Dendritic cell treated with granulocyte-macrophage colony-stimulating factor and Interleukin-4, amounts not matched to agents 40 ng/mL and 50 ng/mL, for 4 days (primary cell): ENCODE measurements around the gene PRDM5.

Experiments used
- H3K27ac Mint-ChIP-seq: one replicate; pipeline ENCODE4 v1.8.0; 2022; ENCODE audit warnings: mild to moderate bottlenecking, mixed read lengths
- H3K27me3 Mint-ChIP-seq: one replicate; pipeline ENCODE4 v1.8.0; 2022; ENCODE audit warnings: mild to moderate bottlenecking, mixed read lengths
- H3K36me3 Mint-ChIP-seq: one replicate; pipeline ENCODE4 v1.8.0; 2022; ENCODE audit warnings: low read depth, mixed read lengths
- H3K4me1 Mint-ChIP-seq: one replicate; pipeline ENCODE4 v1.8.0; 2022; ENCODE audit warnings: low read depth, mixed read lengths
- H3K4me3 Mint-ChIP-seq: one replicate; pipeline ENCODE4 v1.8.0; 2022; ENCODE audit warnings: mild to moderate bottlenecking, moderate library complexity, mixed read lengths
- H3K9me3 Mint-ChIP-seq: one replicate; pipeline ENCODE4 v1.8.0; 2022; ENCODE audit warnings: mixed read lengths
- intact Hi-C: fragments of 100-400 bp; cut with micrococcal nuclease; formaldehyde crosslinking; loops from one replicate; pipeline ENCODE4 v1.15.0; 2022

The PRDM5 gene

GRCh38 chr4:120724656-120725055 is 197.9 kb downstream of the PRDM5 start:
- no peaks in the 10 kb centered on the region for H3K4me1 Mint-ChIP-seq
- no peaks in the 10 kb centered on the region for H3K27me3 Mint-ChIP-seq
- intact Hi-C loops = loop anchor here (5.0 kb wide), 1 partner anchor 373 kb away; no protein-coding TSS in a partner anchor
- no peaks in the 10 kb centered on the region for H3K36me3 Mint-ChIP-seq
- no peak overlapping the region for H3K27ac Mint-ChIP-seq
- H3K9me3 Mint-ChIP-seq = no peaks in the 10 kb centered on the region
- H3K4me3 Mint-ChIP-seq = no peak overlapping the region

GRCh38 chr4:120723986-120724385 is 198.5 kb downstream of the PRDM5 start:
- no peaks in the 10 kb centered on the region for H3K36me3 Mint-ChIP-seq
- no peaks in the 10 kb centered on the region for H3K27me3 Mint-ChIP-seq
- no peak overlapping the region for H3K27ac Mint-ChIP-seq

GRCh38 chr4:120723105-120723504 is 199.4 kb downstream of the PRDM5 start:
- Mint-ChIP-seq H3K27me3 (no peaks in the 10 kb centered on the region), H3K4me3 (no peak overlapping the region), H3K9me3 (no peaks in the 10 kb centered on the region), H3K36me3 (no peaks in the 10 kb centered on the region), H3K4me1 (no peaks in the 10 kb centered on the region), H3K27ac (no peak overlapping the region)
- intact Hi-C loops = loop anchor here (5.0 kb wide), 1 partner anchor 374 kb away; no protein-coding TSS in a partner anchor

More at GRCh38 chr4:120723986-120724385, 198.5 kb downstream of the PRDM5 start:
- H3K4me3 Mint-ChIP-seq = no peak overlapping the region
- H3K9me3 Mint-ChIP-seq = no peaks in the 10 kb centered on the region
- no peaks in the 10 kb centered on the region for H3K4me1 Mint-ChIP-seq
- intact Hi-C loops = loop anchor here (5.0 kb wide), 1 partner anchor 373 kb away; no protein-coding TSS in a partner anchor

GRCh38 chr4:120722655-120723054 is 199.9 kb downstream of the PRDM5 start:
- H3K4me1 Mint-ChIP-seq = no peaks in the 10 kb centered on the region
- H3K27me3 Mint-ChIP-seq = no peaks in the 10 kb centered on the region
- no peaks in the 10 kb centered on the region for H3K36me3 Mint-ChIP-seq
- no peaks in the 10 kb centered on the region for H3K9me3 Mint-ChIP-seq
- intact Hi-C loops = loop anchor here (5.0 kb wide), 1 partner anchor 375 kb away; no protein-coding TSS in a partner anchor
- no peak overlapping the region for H3K4me3 Mint-ChIP-seq
- no peak overlapping the region for H3K27ac Mint-ChIP-seq

- H3K27me3 Mint-ChIP-seq = no peaks in the 10 kb centered on the region
- H3K4me3 Mint-ChIP-seq = no peak overlapping the region
- intact Hi-C loops = loop anchor here (5.0 kb wide), 1 partner anchor 377 kb away; no protein-coding TSS in a partner anchor
- H3K27ac Mint-ChIP-seq = no peak overlapping the region
- no peaks in the 10 kb centered on the region for H3K4me1 Mint-ChIP-seq
- H3K9me3 Mint-ChIP-seq = no peaks in the 10 kb centered on the region
- no peaks in the 10 kb centered on the region for H3K36me3 Mint-ChIP-seq
Observed at GRCh38 chr4:120720354-120720934, 202.1 kb downstream of the PRDM5 start.

GRCh38 chr4:120718979-120719566 is 203.5 kb downstream of the PRDM5 start:
- intact Hi-C loops = no loop called here
- Mint-ChIP-seq H3K27me3 (no peaks in the 10 kb centered on the region), H3K36me3 (no peaks in the 10 kb centered on the region), H3K9me3 (no peaks in the 10 kb centered on the region), H3K4me1 (no peaks in the 10 kb centered on the region), H3K4me3 (no peak overlapping the region), H3K27ac (no peak overlapping the region)

- no peak overlapping the region for H3K4me3 Mint-ChIP-seq
- H3K27me3 Mint-ChIP-seq = no peaks in the 10 kb centered on the region
- H3K36me3 Mint-ChIP-seq = no peaks in the 10 kb centered on the region
- no peaks in the 10 kb centered on the region for H3K9me3 Mint-ChIP-seq
- intact Hi-C loops = no loop called here
- no peak overlapping the region for H3K27ac Mint-ChIP-seq
- no peaks in the 10 kb centered on the region for H3K4me1 Mint-ChIP-seq
Observed at GRCh38 chr4:120716346-120716745, 206.2 kb downstream of the PRDM5 start.

GRCh38 chr4:120714417-120715010 is 208.0 kb downstream of the PRDM5 start:
- intact Hi-C loops = no loop called here
- H3K27me3 Mint-ChIP-seq = no peaks in the 10 kb centered on the region
- peaks cover 6% of the 10 kb centered on the region for H3K9me3 Mint-ChIP-seq
- no peak overlapping the region for H3K27ac Mint-ChIP-seq
- no peaks in the 10 kb centered on the region for H3K4me1 Mint-ChIP-seq
- no peak overlapping the region for H3K4me3 Mint-ChIP-seq
- no peaks in the 10 kb centered on the region for H3K36me3 Mint-ChIP-seq

- Mint-ChIP-seq H3K4me1 (no peaks in the 10 kb centered on the region), H3K9me3 (peaks cover 6% of the 10 kb centered on the region), H3K27me3 (no peaks in the 10 kb centered on the region), H3K27ac (no peak overlapping the region), H3K4me3 (no peak overlapping the region), H3K36me3 (no peaks in the 10 kb centered on the region)
- intact Hi-C loops = no loop called here
Observed at GRCh38 chr4:120709991-120710390, 212.5 kb downstream of the PRDM5 start.

- Mint-ChIP-seq H3K4me1 (no peaks in the 10 kb centered on the region), H3K36me3 (no peaks in the 10 kb centered on the region), H3K4me3 (no peak overlapping the region), H3K9me3 (no peaks in the 10 kb centered on the region), H3K27ac (no peak overlapping the region), H3K27me3 (no peaks in the 10 kb centered on the region)
- intact Hi-C loops = no loop called here
Observed at GRCh38 chr4:120704538-120704937, 218.0 kb downstream of the PRDM5 start.

- Mint-ChIP-seq H3K27me3 (no peaks in the 10 kb centered on the region), H3K36me3 (no peaks in the 10 kb centered on the region), H3K4me1 (no peaks in the 10 kb centered on the region), H3K9me3 (no peaks in the 10 kb centered on the region), H3K27ac (no peak overlapping the region), H3K4me3 (no peak overlapping the region)
- intact Hi-C loops = no loop called here
Observed at GRCh38 chr4:120703908-120704307, 218.6 kb downstream of the PRDM5 start.

GRCh38 chr4:120699354-120699753 is 223.2 kb downstream of the PRDM5 start:
- no peaks in the 10 kb centered on the region for H3K27me3 Mint-ChIP-seq

GRCh38 chr4:120694973-120695372 is 227.6 kb downstream of the PRDM5 start:
- Mint-ChIP-seq H3K27me3 (no peaks in the 10 kb centered on the region), H3K36me3 (no peaks in the 10 kb centered on the region), H3K27ac (no peak overlapping the region), H3K4me1 (no peaks in the 10 kb centered on the region), H3K4me3 (no peak overlapping the region), H3K9me3 (no peaks in the 10 kb centered on the region)
- intact Hi-C loops = no loop called here

More at GRCh38 chr4:120699354-120699753, 223.2 kb downstream of the PRDM5 start:
- Mint-ChIP-seq H3K4me3 (no peak overlapping the region), H3K4me1 (no peaks in the 10 kb centered on the region), H3K27ac (no peak overlapping the region), H3K9me3 (no peaks in the 10 kb centered on the region), H3K36me3 (no peaks in the 10 kb centered on the region)
- intact Hi-C loops = no loop called here

- no peaks in the 10 kb centered on the region for H3K4me1 Mint-ChIP-seq
- H3K9me3 Mint-ChIP-seq = no peaks in the 10 kb centered on the region
- intact Hi-C loops = no loop called here
- H3K27me3 Mint-ChIP-seq = no peaks in the 10 kb centered on the region
- no peak overlapping the region for H3K27ac Mint-ChIP-seq
- no peak overlapping the region for H3K4me3 Mint-ChIP-seq
- H3K36me3 Mint-ChIP-seq = no peaks in the 10 kb centered on the region
Observed at GRCh38 chr4:120693816-120694215, 228.7 kb downstream of the PRDM5 start.
